ENCODE data around the gene RPL41. TPM values are rescaled to one million over a fixed set of nuclear protein-coding genes. Genes with fewer than 3 reads are reported as not detected.

The RPL41 gene
- total RNA-seq, 1 donor from 2014 or later = 5,829 TPM

- no peaks in the 10 kb centered on the region for H3K36me3 Mint-ChIP-seq (ENCODE audit: low read depth)
- ChIA-PET CTCF (interaction anchor here (1.2 to 1.3 kb wide), 2 partner anchors 25 to 88 kb away, joined by 3 to 6 read pairs; partner anchors contain the start of gene PA2G4), POLR2A (interaction anchor here (0.6 to 1.8 kb wide), 3 partner anchors 25 to 428 kb away, joined by 3 to 9 read pairs (median 3); partner anchors contain the start of genes PA2G4 and RNF41)
- DNase-seq (peak; percentile 52), ATAC-seq (ENCODE audit: low read depth) (peak; percentile 82)
- H3K4me3 Mint-ChIP-seq = peak overlapping the region; percentile 88
- H3K27me3 Mint-ChIP-seq = peaks cover 22% of the 10 kb centered on the region
- TF ChIP-seq CTCF (IDR thresholded peaks at IDR 0.05) = no peak
- no peak overlapping the region for H3K27ac Mint-ChIP-seq
- intact Hi-C loops (cut with micrococcal nuclease) = loop anchor here (1.0 to 2.0 kb wide), 3 partner anchors 25 to 38 kb away; partner anchors contain the start of genes PA2G4 and RPS26
- H3K4me1 Mint-ChIP-seq = peaks cover 10% of the 10 kb centered on the region
- no peaks in the 10 kb centered on the region for H3K9me3 Mint-ChIP-seq
Measured at GRCh38 chr12:56078931-56079722, 37.3 kb upstream of the RPL41 start.

DNA sequence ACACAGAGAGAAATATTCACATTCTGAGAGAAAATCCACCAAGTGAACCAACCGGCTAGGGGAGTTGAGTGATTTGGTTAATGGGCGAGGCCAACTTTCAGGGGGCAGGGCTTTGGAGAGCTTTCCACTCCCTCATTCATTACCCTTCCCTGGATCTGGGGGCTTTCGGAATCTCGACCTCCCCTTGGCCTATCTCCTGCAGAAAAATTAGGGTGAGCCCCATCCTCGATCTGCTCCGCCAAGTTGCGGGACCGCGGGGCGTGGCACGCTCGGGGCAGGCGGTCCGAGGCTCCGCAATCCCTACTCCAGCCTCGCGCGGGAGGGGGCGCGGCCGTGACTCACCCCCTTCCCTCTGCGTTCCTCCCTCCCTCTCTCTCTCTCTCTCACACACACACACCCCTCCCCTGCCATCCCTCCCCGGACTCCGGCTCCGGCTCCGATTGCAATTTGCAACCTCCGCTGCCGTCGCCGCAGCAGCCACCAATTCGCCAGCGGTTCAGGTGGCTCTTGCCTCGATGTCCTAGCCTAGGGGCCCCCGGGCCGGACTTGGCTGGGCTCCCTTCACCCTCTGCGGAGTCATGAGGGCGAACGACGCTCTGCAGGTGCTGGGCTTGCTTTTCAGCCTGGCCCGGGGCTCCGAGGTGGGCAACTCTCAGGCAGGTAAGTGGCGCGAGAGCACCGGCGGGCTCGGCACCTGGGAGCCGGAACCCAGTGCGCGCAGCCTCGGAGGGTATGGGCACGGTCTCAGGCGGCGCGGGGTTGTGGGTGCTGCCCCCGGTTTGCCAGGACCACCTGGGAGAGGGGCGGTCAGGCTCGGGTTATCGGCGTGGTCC is 36.5 kb upstream of the RPL41 start, which contains the start of gene ERBB3:
TSS of gene ERBB3 (plus strand) at position 443 of the 833 bp plus-strand sequence. CDS start at position 579, 136 bp downstream.
- peaks cover 10% of the 10 kb centered on the region for H3K4me1 Mint-ChIP-seq
- ChIA-PET POLR2A (interaction anchor here (0.7 to 1.8 kb wide), 2 partner anchors 24 to 142 kb away, joined by 3 to 9 read pairs; partner anchors contain the start of genes PA2G4 and RNF41), CTCF (interaction anchor here (1.2 to 1.3 kb wide), 2 partner anchors 24 to 89 kb away, joined by 3 to 6 read pairs; partner anchors contain the start of gene PA2G4)
- ATAC-seq (ENCODE audit: low read depth) (peak; percentile 78), DNase-seq (peak; percentile 52)
- TF ChIP-seq CTCF (IDR thresholded peaks at IDR 0.05) = no peak
- H3K27me3 Mint-ChIP-seq = peaks cover 22% of the 10 kb centered on the region
- H3K4me3 Mint-ChIP-seq = peak within 1 kb of the TSS; percentile 88
- no peaks in the 10 kb centered on the region for H3K36me3 Mint-ChIP-seq (ENCODE audit: low read depth)
- intact Hi-C loops (cut with micrococcal nuclease) = loop anchor here (1.0 to 2.0 kb wide), 3 partner anchors 24 to 39 kb away; partner anchors contain the start of genes PA2G4 and RPS26
- H3K27ac Mint-ChIP-seq = no peak within 1 kb of the TSS
- H3K9me3 Mint-ChIP-seq = no peaks in the 10 kb centered on the region

- Mint-ChIP-seq H3K4me1 (peaks cover 10% of the 10 kb centered on the region), H3K36me3 (ENCODE audit: low read depth) (no peaks in the 10 kb centered on the region), H3K9me3 (no peaks in the 10 kb centered on the region), H3K4me3 (peak overlapping the region; percentile 88), H3K27ac (no peak overlapping the region), H3K27me3 (peaks cover 22% of the 10 kb centered on the region)
- DNase-seq (no peak), ATAC-seq (ENCODE audit: low read depth) (no peak)
- ChIA-PET POLR2A (interaction anchor here (0.6 to 1.8 kb wide), 2 partner anchors 24 to 44 kb away, joined by 9 read pairs; partner anchors contain the start of gene PA2G4), CTCF (no interaction called here)
- TF ChIP-seq CTCF (IDR thresholded peaks at IDR 0.05) = no peak
- intact Hi-C loops (cut with micrococcal nuclease) = no loop called here
Measured at GRCh38 chr12:56080556-56081138, 35.8 kb upstream of the RPL41 start.

DNA sequence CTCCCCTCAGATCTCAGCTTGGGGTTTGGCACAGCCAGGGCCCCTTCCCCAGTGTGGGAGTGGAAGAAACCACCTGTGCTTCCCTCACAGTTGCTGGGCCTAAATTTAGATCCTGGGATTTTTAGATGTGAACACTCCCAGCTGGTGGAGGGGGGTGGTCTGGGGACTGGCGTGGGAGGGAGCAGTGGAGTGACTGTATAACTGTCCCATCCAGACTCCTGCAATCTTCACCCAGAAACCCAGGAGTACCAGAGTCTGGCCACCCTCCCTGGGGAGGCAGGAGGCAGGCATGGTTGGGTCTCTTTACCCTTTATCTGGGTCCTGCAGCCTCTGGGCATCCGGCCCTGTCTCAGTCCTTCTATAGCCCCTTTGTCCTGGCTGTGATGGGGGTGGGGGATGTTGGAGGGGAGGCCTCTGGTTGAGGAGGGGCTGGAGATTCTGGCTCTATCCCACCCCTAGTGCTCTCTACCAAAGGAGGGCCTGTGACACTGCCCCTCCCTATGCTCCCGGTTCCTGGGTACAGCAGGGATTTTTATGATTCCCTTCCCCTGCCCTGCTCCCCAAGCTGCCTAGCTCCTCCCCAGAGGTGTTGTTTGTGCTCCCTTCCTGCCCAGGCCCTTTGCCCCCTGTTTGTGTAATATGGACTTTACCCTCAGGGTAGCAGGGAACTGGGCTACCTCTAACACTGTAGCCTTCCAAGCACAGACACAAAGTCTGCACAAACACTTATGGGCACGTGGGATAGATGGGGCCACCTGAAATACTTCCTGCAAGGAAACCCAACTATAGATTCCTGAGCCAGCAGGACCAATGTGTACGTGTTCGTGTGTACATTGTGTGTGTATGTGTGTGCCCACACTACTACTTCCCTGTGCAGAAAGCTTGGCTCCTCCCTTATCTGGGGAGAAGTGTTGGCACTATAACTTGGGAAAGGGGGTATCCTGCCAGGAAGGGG is 34.8 kb upstream of the RPL41 start:
- peaks cover 22% of the 10 kb centered on the region for H3K27me3 Mint-ChIP-seq
- no peak for DNase-seq
- H3K27ac Mint-ChIP-seq = no peak overlapping the region
- TF ChIP-seq CTCF (IDR thresholded peaks at IDR 0.05) = no peak
- peaks cover 10% of the 10 kb centered on the region for H3K4me1 Mint-ChIP-seq
- intact Hi-C loops (cut with micrococcal nuclease) = no loop called here
- H3K4me3 Mint-ChIP-seq = no peak overlapping the region
- no peak for ATAC-seq (ENCODE audit: low read depth)
- ChIA-PET POLR2A (interaction anchor here (0.6 kb wide), 1 partner anchor 43 kb away, joined by 9 read pairs; no protein-coding TSS in a partner anchor), CTCF (no interaction called here)
- H3K36me3 Mint-ChIP-seq (ENCODE audit: low read depth) = no peaks in the 10 kb centered on the region
- H3K9me3 Mint-ChIP-seq = no peaks in the 10 kb centered on the region

All from activated B cell treated with CpG ODN at 0.5 μM for 24 hours (primary cell).